GM23338 (cell line): Measurements from ENCODE around the gene MOB2. TPM values are rescaled to one million over a fixed set of nuclear protein-coding genes. Genes with fewer than 3 reads are reported as not detected.

Experiments
- ATAC-seq: fragments of 200-7000 bp; cut with Tn5 transposase; 3 replicates; pipeline ENCODE4 v1.9.1; 2020
- DNase-seq: peaks from one replicate; pipeline ENCODE4 v3.0.0-alpha.2; 2015; ENCODE audit warnings: low spot score
- H2AFZ ChIP-seq: fragments of 200-600 bp; sonication (generic); 2 replicates; pipeline ENCODE4 v1.8.0; 2016; ENCODE audit warnings: antibody characterized with exemption, mild to moderate bottlenecking, moderate library complexity
- H3F3A ChIP-seq: fragments of 200-600 bp; sonication (generic); replicated peaks from 2 replicates; pipeline ENCODE4 v1.8.0; 2017; ENCODE audit warnings: antibody characterized with exemption, mixed run types, low read depth
- H3K27ac ChIP-seq: fragments of 200-600 bp; sonication (generic); 2 replicates; pipeline ENCODE4 v1.6.1; 2016; ENCODE audit warnings: low read depth
- H3K27me3 ChIP-seq: fragments of 200-600 bp; sonication (generic); 2 replicates; pipeline ENCODE4 v1.8.0; 2016; ENCODE audit warnings: mild to moderate bottlenecking, mixed run types, moderate library complexity; ENCODE audit not compliant: insufficient read depth
- H3K36me3 ChIP-seq: fragments of 200-600 bp; sonication (generic); 2 replicates; pipeline ENCODE4 v1.8.0; 2016; ENCODE audit warnings: mild to moderate bottlenecking; ENCODE audit not compliant: insufficient read depth
- H3K4me1 ChIP-seq: fragments of 200-600 bp; sonication (generic); 2 replicates; pipeline ENCODE4 v1.8.0; 2016; ENCODE audit warnings: mild to moderate bottlenecking, moderate library complexity; ENCODE audit not compliant: insufficient read depth
- H3K4me2 ChIP-seq: fragments of 200-600 bp; sonication (generic); 2 replicates; pipeline ENCODE4 v1.7.1; 2017; ENCODE audit warnings: mixed run types
- H3K4me3 ChIP-seq: fragments of 200-600 bp; sonication (generic); 2 replicates; pipeline ENCODE4 v1.6.1; 2016; ENCODE audit warnings: mixed run types
- H3K79me2 ChIP-seq: fragments of 200-600 bp; sonication (generic); replicated peaks from 2 replicates; pipeline ENCODE4 v1.8.0; 2017; ENCODE audit warnings: mild to moderate bottlenecking; ENCODE audit not compliant: insufficient read depth
- H3K9me2 ChIP-seq: fragments of 200-600 bp; sonication (generic); 2 replicates; pipeline ENCODE4 v1.8.0; 2017; ENCODE audit not compliant: insufficient read depth
- H4K20me1 ChIP-seq: fragments of 200-600 bp; sonication (generic); replicated peaks from 2 replicates; pipeline ENCODE4 v1.8.0; 2017; ENCODE audit warnings: mild to moderate bottlenecking; ENCODE audit not compliant: insufficient read depth
- H3K27ac Mint-ChIP-seq: 2 replicates; pipeline ENCODE4 v1.8.0; 2020; ENCODE audit warnings: inconsistent platforms, mild to moderate bottlenecking, moderate library complexity, mixed read lengths
- H3K27me3 Mint-ChIP-seq: 3 replicates; pipeline ENCODE4 v1.8.0; 2022; ENCODE audit warnings: low read depth, mild to moderate bottlenecking, moderate library complexity, mixed read lengths, inconsistent platforms; ENCODE audit not compliant: insufficient read depth, poor library complexity
- H3K36me3 Mint-ChIP-seq: 3 replicates; pipeline ENCODE4 v1.8.0; 2021; ENCODE audit warnings: low read depth, mild to moderate bottlenecking, inconsistent platforms, moderate library complexity, mixed read lengths
- H3K4me1 Mint-ChIP-seq: 3 replicates; pipeline ENCODE4 v1.8.0; 2020; ENCODE audit warnings: mild to moderate bottlenecking, inconsistent platforms, mixed read lengths
- H3K4me3 Mint-ChIP-seq: 3 replicates; pipeline ENCODE4 v1.8.0; 2021; ENCODE audit warnings: moderate library complexity, mild to moderate bottlenecking, inconsistent platforms, mixed read lengths
- H3K9me3 Mint-ChIP-seq: 3 replicates; pipeline ENCODE4 v1.8.0; 2020; ENCODE audit warnings: moderate library complexity, mild to moderate bottlenecking, inconsistent platforms, mixed read lengths
- CREB1 ChIP-seq: fragments of 250-450 bp; sonication (Bioruptor Pico); IDR thresholded peaks from 2 replicates; pipeline ENCODE4 v1.5.0; 2020; ENCODE audit warnings: low read depth, mild to moderate bottlenecking, moderate library complexity
- NANOG ChIP-seq: IDR thresholded peaks from 2 replicates; pipeline ENCODE4 v1.6.1; 2016; ENCODE audit warnings: antibody characterized with exemption, borderline replicate concordance
- POLR2AphosphoS5 ChIP-seq: IDR thresholded peaks from 2 replicates; pipeline ENCODE4 v1.6.1; 2016; ENCODE audit warnings: antibody characterized with exemption, low read depth
- STAT1 ChIP-seq: IDR thresholded peaks from one replicate; pipeline ENCODE4 v1.6.1; 2016; ENCODE audit warnings: antibody characterized with exemption; ENCODE audit not compliant: unreplicated experiment
- ZNF114 ChIP-seq: fragments of 250-450 bp; sonication (Bioruptor Pico); IDR thresholded peaks from 2 replicates; pipeline ENCODE4 v1.5.0; 2020; ENCODE audit warnings: mild to moderate bottlenecking, moderate library complexity
- ZNF331 ChIP-seq: fragments of 250-450 bp; sonication (Bioruptor Pico); IDR thresholded peaks from 2 replicates; pipeline ENCODE4 v1.5.0; 2020; ENCODE audit warnings: low read depth, mild to moderate bottlenecking, moderate library complexity
- polyA plus RNA-seq: library from polyadenylated mRNA; unstranded; fragments of >200 nt; fragmentation: Nextera tagmentation; extraction: Ambion mirVana; gene quantifications from 2 replicates; pipeline ENCODE4 v1.2.1, GENCODE V29; 2016
- total RNA-seq: library from RNA; depleted of rRNA; stranded (reverse); fragments of >200 nt; shearing (Covaris generic); gene quantifications from 2 replicates; pipeline ENCODE4 v1.2.3, GENCODE V29; 2014
- TF ChIP-seq, protein P1 (sequence below): IDR thresholded peaks from 2 replicates; pipeline ENCODE4 v1.6.1; 2016; ENCODE audit warnings: antibody characterized with exemption
- TF ChIP-seq, protein P2 (sequence below), 2 experiments: fragments of 200-600 bp in 1 of 2; sonication (generic) in 1 of 2; conservative IDR thresholded peaks; 2 replicates each; pipeline versions ENCODE4 v1.5.1 to v1.6.1; 2016 to 2017; ENCODE audit warnings: antibody characterized with exemption in 2 of 2, low read depth in 2 of 2, mild to moderate bottlenecking in 2 of 2, moderate library complexity in 1 of 2
- TF ChIP-seq, protein P3 (sequence below): fragments of 250-450 bp; sonication (Bioruptor Pico); IDR thresholded peaks from 2 replicates; pipeline ENCODE4 v1.5.0; 2020; ENCODE audit warnings: mild to moderate bottlenecking, moderate library complexity

The MOB2 gene
- total and polyA plus RNA-seq, 2 experiments from 2014 or later = 10.1 to 19.7 TPM

DNA sequence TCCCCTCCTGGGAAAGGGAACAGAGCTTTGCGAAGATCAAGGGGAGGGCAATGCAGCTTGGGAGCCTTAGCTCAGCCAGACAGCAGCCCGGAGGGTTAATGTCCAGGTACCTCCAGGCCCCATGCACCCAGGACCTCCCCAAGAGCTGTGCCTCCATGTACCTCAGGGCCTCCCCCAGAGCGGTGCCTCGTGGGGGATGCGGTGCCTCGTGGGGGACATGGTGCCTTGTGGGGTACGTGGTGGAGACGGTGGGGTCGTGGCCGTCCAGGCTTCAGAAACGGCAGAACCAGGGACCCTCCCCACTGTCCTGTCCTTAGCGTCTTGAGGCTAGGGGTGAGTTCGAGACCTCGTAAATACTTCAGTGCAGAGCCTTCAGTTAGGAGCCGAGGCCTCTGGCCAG, 63.6 kb downstream of the MOB2 start:
- Histone ChIP-seq H3K4me2 (no peak overlapping the region), H3K9me2 (no peaks in the 10 kb centered on the region), H3K4me3 (no peak overlapping the region), H3K27me3 (no peaks in the 10 kb centered on the region), H3K27ac (no peak overlapping the region), H3K79me2 (peaks cover 27% of the 10 kb centered on the region), H3K4me1 (no peaks in the 10 kb centered on the region), H3F3A (no peaks in the 10 kb centered on the region), H2AFZ (no peak overlapping the region), H3K36me3 (no peaks in the 10 kb centered on the region), H4K20me1 (no peaks in the 10 kb centered on the region)
- Mint-ChIP-seq H3K27ac (no peak overlapping the region), H3K36me3 (peaks cover 17% of the 10 kb centered on the region), H3K4me3 (no peak overlapping the region), H3K9me3 (peaks cover 20% of the 10 kb centered on the region), H3K27me3 (peaks cover 19% of the 10 kb centered on the region), H3K4me1 (no peaks in the 10 kb centered on the region)
- ATAC-seq (no peak), DNase-seq (no peak)
- TF ChIP-seq CREB1 (no peak), ZNF331 (CRISPR knock-in tag) (no peak), POLR2AphosphoS5 (no peak), NANOG (no peak), STAT1 (no peak), ZNF114 (CRISPR knock-in tag) (no peak)
- TF ChIP-seq, protein P1, sequence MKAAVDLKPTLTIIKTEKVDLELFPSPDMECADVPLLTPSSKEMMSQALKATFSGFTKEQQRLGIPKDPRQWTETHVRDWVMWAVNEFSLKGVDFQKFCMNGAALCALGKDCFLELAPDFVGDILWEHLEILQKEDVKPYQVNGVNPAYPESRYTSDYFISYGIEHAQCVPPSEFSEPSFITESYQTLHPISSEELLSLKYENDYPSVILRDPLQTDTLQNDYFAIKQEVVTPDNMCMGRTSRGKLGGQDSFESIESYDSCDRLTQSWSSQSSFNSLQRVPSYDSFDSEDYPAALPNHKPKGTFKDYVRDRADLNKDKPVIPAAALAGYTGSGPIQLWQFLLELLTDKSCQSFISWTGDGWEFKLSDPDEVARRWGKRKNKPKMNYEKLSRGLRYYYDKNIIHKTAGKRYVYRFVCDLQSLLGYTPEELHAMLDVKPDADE = no peak
- TF ChIP-seq, protein P2, sequence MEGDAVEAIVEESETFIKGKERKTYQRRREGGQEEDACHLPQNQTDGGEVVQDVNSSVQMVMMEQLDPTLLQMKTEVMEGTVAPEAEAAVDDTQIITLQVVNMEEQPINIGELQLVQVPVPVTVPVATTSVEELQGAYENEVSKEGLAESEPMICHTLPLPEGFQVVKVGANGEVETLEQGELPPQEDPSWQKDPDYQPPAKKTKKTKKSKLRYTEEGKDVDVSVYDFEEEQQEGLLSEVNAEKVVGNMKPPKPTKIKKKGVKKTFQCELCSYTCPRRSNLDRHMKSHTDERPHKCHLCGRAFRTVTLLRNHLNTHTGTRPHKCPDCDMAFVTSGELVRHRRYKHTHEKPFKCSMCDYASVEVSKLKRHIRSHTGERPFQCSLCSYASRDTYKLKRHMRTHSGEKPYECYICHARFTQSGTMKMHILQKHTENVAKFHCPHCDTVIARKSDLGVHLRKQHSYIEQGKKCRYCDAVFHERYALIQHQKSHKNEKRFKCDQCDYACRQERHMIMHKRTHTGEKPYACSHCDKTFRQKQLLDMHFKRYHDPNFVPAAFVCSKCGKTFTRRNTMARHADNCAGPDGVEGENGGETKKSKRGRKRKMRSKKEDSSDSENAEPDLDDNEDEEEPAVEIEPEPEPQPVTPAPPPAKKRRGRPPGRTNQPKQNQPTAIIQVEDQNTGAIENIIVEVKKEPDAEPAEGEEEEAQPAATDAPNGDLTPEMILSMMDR (conservative IDR thresholded peaks at IDR 0.05; ENCODE audit: low read depth in 2 of 2) = no peak
- TF ChIP-seq, protein P3, sequence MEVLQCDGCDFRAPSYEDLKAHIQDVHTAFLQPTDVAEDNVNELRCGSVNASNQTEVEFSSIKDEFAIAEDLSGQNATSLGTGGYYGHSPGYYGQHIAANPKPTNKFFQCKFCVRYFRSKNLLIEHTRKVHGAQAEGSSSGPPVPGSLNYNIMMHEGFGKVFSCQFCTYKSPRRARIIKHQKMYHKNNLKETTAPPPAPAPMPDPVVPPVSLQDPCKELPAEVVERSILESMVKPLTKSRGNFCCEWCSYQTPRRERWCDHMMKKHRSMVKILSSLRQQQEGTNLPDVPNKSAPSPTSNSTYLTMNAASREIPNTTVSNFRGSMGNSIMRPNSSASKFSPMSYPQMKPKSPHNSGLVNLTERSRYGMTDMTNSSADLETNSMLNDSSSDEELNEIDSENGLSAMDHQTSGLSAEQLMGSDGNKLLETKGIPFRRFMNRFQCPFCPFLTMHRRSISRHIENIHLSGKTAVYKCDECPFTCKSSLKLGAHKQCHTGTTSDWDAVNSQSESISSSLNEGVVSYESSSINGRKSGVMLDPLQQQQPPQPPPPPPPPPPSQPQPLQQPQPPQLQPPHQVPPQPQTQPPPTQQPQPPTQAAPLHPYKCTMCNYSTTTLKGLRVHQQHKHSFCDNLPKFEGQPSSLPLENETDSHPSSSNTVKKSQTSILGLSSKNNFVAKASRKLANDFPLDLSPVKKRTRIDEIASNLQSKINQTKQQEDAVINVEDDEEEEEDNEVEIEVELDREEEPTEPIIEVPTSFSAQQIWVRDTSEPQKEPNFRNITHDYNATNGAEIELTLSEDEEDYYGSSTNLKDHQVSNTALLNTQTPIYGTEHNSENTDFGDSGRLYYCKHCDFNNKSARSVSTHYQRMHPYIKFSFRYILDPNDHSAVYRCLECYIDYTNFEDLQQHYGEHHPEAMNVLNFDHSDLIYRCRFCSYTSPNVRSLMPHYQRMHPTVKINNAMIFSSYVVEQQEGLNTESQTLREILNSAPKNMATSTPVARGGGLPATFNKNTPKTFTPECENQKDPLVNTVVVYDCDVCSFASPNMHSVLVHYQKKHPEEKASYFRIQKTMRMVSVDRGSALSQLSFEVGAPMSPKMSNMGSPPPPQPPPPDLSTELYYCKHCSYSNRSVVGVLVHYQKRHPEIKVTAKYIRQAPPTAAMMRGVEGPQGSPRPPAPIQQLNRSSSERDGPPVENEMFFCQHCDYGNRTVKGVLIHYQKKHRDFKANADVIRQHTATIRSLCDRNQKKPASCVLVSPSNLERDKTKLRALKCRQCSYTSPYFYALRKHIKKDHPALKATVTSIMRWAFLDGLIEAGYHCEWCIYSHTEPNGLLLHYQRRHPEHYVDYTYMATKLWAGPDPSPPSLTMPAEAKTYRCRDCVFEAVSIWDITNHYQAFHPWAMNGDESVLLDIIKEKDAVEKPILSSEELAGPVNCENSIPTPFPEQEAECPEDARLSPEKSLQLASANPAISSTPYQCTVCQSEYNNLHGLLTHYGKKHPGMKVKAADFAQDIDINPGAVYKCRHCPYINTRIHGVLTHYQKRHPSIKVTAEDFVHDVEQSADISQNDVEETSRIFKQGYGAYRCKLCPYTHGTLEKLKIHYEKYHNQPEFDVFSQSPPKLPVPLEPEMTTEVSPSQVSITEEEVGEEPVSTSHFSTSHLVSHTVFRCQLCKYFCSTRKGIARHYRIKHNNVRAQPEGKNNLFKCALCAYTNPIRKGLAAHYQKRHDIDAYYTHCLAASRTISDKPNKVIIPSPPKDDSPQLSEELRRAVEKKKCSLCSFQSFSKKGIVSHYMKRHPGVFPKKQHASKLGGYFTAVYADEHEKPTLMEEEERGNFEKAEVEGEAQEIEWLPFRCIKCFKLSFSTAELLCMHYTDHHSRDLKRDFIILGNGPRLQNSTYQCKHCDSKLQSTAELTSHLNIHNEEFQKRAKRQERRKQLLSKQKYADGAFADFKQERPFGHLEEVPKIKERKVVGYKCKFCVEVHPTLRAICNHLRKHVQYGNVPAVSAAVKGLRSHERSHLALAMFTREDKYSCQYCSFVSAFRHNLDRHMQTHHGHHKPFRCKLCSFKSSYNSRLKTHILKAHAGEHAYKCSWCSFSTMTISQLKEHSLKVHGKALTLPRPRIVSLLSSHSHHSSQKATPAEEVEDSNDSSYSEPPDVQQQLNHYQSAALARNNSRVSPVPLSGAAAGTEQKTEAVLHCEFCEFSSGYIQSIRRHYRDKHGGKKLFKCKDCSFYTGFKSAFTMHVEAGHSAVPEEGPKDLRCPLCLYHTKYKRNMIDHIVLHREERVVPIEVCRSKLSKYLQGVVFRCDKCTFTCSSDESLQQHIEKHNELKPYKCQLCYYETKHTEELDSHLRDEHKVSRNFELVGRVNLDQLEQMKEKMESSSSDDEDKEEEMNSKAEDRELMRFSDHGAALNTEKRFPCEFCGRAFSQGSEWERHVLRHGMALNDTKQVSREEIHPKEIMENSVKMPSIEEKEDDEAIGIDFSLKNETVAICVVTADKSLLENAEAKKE (CRISPR knock-in tag) = no peak
